CD4-positive, alpha-beta T cell treated with Interleukin-10 for 1 hour (primary cell): ENCODE data around the gene HTRA2.
"Not testable (repeated sequence)": the region's sequence is repeated elsewhere in the genome, so short reads cannot be mapped to it uniquely, and the experiment has no call there.

Experiments
- DNase-seq: peaks from one replicate; pipeline ENCODE4 v3.0.0-alpha.2; 2020

The HTRA2 gene

GRCh38 chr2:74546004-74546403 is 16.3 kb downstream of the HTRA2 start:
- no peak for DNase-seq

DNA sequence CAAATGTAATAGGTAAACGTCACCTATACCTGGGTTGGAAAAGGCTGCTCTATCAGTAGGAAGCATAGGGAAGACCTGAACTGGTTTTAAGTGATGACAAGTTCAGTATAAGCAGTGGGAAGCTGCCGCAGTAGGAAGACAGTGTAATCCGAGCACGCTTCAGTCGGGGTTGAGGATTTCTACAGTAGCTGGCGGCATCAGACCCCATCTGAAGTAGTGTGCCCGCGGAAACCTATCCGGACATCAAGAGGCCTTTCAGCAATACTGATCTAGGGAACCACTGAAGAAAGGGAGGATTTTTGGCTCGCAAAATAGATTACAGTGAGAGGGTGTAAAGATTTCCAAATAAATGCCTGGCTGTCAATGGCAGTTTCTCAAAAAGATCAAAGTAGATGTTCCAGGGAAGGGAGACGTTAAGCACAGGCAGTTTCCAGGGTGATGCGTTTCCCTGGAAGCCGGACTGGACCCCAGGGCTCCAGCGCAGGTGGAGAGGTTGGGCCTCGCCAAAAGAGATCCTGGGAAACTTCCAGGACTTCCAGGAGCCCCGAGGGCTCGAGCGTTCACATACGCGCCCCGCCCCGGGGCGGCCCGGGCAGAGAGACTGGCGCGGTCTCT is 18.7 kb downstream of the HTRA2 start:
- DNase-seq = no peak

GRCh38 chr2:74548900-74549826 is 19.4 kb downstream of the HTRA2 start:
- no peak for DNase-seq

GRCh38 chr2:74550231-74550630 is 20.5 kb downstream of the HTRA2 start:
- no peak for DNase-seq

GRCh38 chr2:74551530-74551929 is 21.8 kb downstream of the HTRA2 start:
- no peak for DNase-seq

GRCh38 chr2:74551942-74552913 is 22.5 kb downstream of the HTRA2 start:
- no peak for DNase-seq

DNA sequence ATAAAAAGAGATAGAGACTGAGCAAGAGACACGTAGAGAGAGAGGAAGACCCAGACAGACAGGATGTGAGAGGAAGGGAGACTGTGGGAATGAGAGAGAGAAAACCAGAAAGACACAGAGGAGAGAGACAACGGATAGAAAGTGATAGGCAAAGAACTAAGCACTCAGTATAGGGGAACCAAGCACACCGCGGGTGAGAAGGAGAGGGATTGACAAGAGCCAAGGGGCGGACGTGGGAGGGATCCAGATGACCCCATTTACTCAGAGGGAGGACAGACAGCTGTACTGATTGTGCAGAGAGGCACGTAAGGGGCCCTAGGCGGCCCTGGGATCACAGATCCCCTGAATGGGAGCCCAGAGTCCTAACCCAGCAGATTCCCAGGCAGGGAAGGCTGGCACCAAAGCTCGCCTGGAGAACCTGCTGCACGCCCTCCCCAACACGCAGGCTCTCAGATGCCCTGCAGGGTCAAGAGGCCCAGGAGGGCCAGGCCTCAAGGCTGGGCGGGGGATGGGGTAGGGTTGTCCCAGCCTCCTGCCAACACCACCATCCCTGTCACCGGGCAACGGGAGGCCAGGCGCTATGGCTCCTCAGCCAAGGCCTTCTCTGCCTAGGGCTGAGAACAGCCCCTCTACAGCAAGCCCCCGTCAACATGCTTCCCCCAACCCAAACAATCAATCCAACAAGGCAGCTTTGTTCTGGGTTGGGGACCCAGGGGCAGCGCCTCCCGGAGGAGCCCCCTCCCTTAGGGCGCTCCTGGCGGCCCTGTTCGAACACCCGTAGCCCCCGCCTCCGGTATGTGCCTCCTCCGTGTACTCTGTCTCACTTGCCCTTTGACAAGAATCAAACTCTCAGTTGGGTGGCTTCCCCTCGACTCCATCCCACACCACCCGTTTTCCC is 23.4 kb downstream of the HTRA2 start:
- no peak for DNase-seq

DNA sequence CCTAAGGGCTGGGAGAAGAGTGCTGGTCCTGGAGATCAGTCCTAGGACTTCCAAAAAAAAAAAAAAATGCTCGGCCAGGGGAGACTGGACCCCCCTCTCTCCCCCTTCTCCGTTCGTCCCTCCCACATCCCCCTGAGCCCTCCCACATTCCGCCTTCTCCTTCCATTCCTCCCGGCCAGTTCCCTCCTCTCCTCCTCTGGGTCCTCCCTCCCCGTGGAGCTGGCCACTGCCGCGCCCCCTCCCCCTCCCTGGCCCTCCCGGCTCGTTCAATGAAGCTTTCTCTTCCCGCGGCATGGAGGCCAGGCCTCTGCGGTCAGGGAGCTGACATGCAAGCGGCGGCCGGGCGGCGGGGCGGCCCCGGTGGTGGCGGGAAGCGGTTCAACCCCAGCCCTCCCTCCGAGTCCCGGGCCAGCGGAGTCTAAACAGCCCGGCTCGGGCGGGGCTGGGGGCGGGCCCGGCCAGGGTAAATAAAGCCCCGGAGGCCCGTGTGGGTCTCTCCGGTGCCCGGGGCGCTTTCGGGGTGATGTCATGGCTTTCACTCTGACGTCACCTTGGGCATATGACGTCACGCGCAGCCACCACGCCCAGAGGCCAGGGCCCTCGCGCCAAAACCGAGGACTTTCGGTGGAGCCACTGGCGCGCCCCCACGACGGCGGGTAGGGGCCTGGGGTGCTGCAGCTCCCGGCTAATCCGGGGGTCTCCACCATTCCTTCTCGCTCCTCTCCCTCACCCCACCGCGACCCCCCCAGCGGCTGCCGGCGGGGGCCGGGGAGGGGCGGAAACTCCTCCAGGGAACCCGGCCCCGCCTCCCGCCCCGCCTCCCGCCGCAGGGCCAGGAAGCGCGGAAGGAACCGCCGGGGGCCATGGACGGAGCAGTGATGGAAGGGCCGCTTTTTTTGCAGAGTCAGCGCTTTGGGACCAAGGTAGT is 24.4 kb downstream of the HTRA2 start, which contains the start of the genes DOK1 and LOXL3:
DOK1 (plus strand) TSS at position 829 of the 928 bp plus-strand sequence; CDS start at position 864, 35 bp downstream.
LOXL3 (minus strand) TSS at position 51 of the 928 bp plus-strand sequence. CDS start 1,308 bp downstream, outside the sequence.
- DNase-seq = peak; percentile 86

DNA sequence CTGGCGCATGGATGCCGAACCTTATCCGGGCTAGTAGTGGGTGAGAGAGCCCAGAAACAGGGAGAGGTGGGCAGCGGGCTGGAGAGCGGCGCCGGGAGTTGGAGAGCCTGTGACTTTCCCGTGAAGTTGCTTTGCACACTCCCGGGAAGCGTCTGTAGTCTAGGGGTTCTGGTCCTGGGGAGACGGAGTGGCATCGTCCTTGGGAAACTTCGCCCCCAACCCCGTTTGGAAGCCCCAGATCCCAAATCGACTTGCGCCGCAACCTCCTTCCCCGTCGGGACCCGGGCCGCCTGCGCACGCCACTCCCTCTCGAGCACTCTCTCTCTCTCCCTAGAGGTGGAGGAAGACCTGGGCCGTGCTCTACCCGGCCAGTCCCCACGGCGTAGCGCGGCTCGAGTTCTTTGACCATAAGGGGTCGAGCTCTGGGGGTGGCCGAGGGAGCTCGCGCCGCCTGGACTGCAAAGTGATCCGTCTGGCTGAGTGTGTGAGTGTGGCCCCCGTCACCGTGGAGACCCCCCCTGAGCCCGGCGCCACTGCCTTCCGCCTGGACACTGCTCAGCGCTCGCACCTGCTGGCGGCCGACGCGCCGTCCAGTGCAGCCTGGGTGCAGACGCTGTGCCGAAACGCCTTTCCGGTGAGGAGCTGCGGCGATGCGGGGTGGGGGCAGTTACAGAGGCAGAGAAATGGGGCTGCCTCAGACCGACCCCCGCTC is 25.2 kb downstream of the HTRA2 start:
- peak; percentile 53 for DNase-seq

- DNase-seq = no peak
Observed at GRCh38 chr2:74555610-74556103, 25.9 kb downstream of the HTRA2 start.

GRCh38 chr2:74556159-74556558 is 26.4 kb downstream of the HTRA2 start:
- no peak for DNase-seq

DNA sequence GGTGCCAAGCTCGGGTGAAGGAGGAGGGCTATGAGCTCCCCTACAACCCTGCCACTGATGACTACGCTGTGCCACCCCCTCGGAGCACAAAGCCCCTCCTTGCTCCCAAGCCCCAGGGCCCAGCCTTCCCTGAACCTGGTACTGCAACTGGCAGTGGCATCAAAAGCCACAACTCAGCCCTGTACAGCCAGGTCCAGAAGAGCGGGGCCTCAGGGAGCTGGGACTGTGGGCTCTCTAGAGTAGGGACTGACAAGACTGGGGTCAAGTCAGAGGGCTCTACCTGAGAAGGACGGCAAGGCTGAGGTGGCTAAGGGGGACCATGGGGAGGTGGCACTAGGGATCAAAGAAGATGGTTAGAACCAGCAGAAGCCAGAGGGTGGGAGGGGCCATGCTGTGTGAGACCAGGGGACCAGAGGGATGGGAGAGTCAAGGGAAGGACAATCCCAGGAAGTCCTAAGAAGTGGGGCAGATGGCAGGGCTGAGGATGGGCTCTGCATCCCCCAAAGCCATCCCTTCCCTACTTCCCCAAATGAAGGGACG is 27.2 kb downstream of the HTRA2 start:
- DNase-seq = no peak

GRCh38 chr2:74558284-74559230 is 28.8 kb downstream of the HTRA2 start:
- DNase-seq = no peak

DNA sequence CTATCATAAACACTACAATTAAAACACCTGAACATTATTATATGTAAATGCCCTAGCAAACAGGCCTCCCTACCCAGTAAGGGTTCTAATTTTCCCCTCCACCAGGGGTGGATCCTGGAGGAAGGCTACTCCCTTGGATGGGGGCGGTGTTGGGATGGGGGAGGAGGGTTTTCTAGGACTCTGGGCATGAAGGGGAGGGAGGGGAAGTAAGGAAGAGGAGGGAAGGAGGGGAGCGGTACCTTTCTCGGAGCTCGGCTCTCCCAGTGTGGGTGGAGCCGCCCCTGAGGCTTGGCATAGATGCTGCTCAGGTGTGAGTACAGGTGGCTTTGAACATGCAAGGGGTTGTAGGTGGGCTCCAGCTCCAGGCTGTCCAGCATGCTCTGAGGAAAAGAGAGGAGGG is 30.2 kb downstream of the HTRA2 start:
- DNase-seq = no peak

DNA sequence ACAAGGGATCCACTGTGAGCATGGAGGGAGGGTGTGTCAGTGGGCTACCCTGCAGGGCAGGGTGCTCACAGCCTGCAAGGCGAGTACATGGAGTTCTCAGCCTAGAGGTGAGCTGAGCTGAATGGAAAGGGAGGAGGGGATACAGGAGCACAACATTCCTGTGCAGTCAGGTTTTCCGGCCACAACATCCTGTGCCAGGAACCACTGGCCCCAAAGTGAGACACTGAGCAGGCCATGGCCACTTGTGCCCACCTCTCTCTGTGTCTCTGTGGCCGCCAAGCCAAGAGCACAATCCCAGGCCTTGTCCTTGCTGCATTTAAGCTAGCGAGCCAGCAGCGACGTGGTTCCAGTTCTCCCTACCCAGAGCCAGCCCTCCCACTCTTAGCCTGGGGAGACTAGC is 30.9 kb downstream of the HTRA2 start:
- DNase-seq = no peak

DNA sequence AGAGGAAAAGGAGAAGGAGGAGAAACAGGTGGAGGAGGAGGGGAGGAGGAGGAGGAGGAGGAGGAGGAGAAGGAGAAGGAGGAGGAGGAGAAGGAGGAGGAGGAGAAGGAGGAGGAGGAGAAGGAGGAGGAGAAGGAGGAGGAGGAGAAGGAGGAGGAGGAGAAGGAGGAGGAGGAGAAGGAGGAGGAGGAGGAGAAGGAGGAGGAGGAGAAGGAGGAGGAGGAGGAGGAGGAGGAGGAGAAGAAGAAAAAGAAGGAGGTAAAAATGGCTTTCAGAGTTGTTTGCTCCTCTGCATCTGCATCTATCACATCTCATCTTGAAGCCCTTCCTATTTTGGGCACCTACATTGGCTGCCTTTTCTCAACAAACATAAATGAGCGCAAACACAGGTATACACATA is 31.3 kb downstream of the HTRA2 start:
- not testable (repeated sequence) for DNase-seq

- DNase-seq = no peak
Observed at GRCh38 chr2:74562126-74562775, 32.5 kb downstream of the HTRA2 start.

- no peak for DNase-seq
Observed at GRCh38 chr2:74564222-74564621, 34.5 kb downstream of the HTRA2 start.
